Neural progenitor cell (in vitro differentiated cells): ENCODE results near the gene NDUFB2.

Source experiments
- CTCF ChIP-seq: fragments of 200-600 bp; sonication (generic); IDR thresholded peaks from 2 replicates; pipeline ENCODE4 v1.5.1; 2017; ENCODE audit warnings: antibody characterized with exemption, mild to moderate bottlenecking
- EZH2 ChIP-seq: fragments of 200-600 bp; sonication (generic); IDR thresholded peaks from 2 replicates; pipeline ENCODE4 v1.6.1; 2017; ENCODE audit warnings: antibody characterized with exemption, mild to moderate bottlenecking, moderate library complexity
- EZH2phosphoT487 ChIP-seq: fragments of 200-600 bp; sonication (generic); IDR thresholded peaks from 2 replicates; pipeline ENCODE4 v1.6.1; 2017; ENCODE audit warnings: antibody characterized with exemption

GRCh38 chr7:140679186-140679585, 17.3 kb upstream of the NDUFB2 start:
- no peak for TF ChIP-seq CTCF
- TF ChIP-seq EZH2, result no peak
- TF ChIP-seq EZH2phosphoT487, result no peak
